Measurements from ENCODE around the gene MISP3.
"Not testable (repeated sequence)": the region's sequence is repeated elsewhere in the genome, so short reads cannot be mapped to it uniquely, and the experiment has no call there.

Gene MISP3

GRCh38 chr19:14072535-14073260, at the start of gene MISP3:
TSS of gene MISP3 (plus strand) at chr19:14072786. CDS start at chr19:14073310, 524 bp downstream.
- peaks cover 50 to 52% of the 10 kb centered on the region in 2 experiments for H3K4me1 ChIP-seq (ENCODE audit: control insufficient read depth in 1 of 2, insufficient read depth in 1 of 2, low read depth in 1 of 2, low read length in 1 of 2)
- H3K9me3 ChIP-seq, result no peaks in the 10 kb centered on the region
- H3K27me3 ChIP-seq, result peaks cover 24% of the 10 kb centered on the region
- TF ChIP-seq CTCF (IDR thresholded peaks at IDR 0.05), result no peak
- peak within 1 kb of the TSS; percentile 89 to 97 for H3K4me3 ChIP-seq (ENCODE audit: low read depth in 1 of 2, low read length in 1 of 2)
- no peaks in the 10 kb centered on the region for H3K36me3 ChIP-seq
- peak within 1 kb of the TSS; percentile 86 for H3K27ac ChIP-seq

GRCh38 chr19:14023404-14024235, 49.0 kb upstream of the MISP3 start:
- Histone ChIP-seq H3K36me3 (no peaks in the 10 kb centered on the region), H3K4me1 (ENCODE audit: control insufficient read depth in 1 of 2, insufficient read depth in 1 of 2, low read depth in 1 of 2, low read length in 1 of 2) (peaks cover 4 to 8% of the 10 kb centered on the region in 2 experiments), H3K9me3 (no peaks in the 10 kb centered on the region), H3K27ac (no peak overlapping the region), H3K27me3 (peaks cover 11% of the 10 kb centered on the region), H3K4me3 (ENCODE audit: low read depth in 1 of 2, low read length in 1 of 2) (no peak overlapping the region)
- TF ChIP-seq CTCF (IDR thresholded peaks at IDR 0.05), result no peak

- not testable (repeated sequence) for H3K36me3 ChIP-seq; H3K9me3 ChIP-seq; H3K4me3 ChIP-seq (ENCODE audit: low read depth in 1 of 2, low read length in 1 of 2); H3K27ac ChIP-seq
- Histone ChIP-seq H3K27me3 (peaks cover 42% of the 10 kb centered on the region), H3K4me1 (ENCODE audit: control insufficient read depth in 1 of 2, insufficient read depth in 1 of 2, low read depth in 1 of 2, low read length in 1 of 2) (peaks cover 8 to 13% of the 10 kb centered on the region in 2 experiments)
These were observed 45.9 kb upstream of the MISP3 start for GRCh38 chr19:14026652-14027192.

- Histone ChIP-seq H3K4me3 (ENCODE audit: low read depth in 1 of 2, low read length in 1 of 2) (no peak within 1 kb of the TSS), H3K4me1 (ENCODE audit: control insufficient read depth in 1 of 2, insufficient read depth in 1 of 2, low read depth in 1 of 2, low read length in 1 of 2) (peaks cover 15 to 20% of the 10 kb centered on the region in 2 experiments), H3K27ac (no peak within 1 kb of the TSS), H3K9me3 (no peaks in the 10 kb centered on the region), H3K36me3 (no peaks in the 10 kb centered on the region), H3K27me3 (peaks cover 54% of the 10 kb centered on the region)
- TF ChIP-seq CTCF (IDR thresholded peaks at IDR 0.05), result no peak
These were observed 44.6 kb upstream of the MISP3 start, which contains the start of gene RLN3 for GRCh38 chr19:14027856-14028450. TSS of gene RLN3 (plus strand) at chr19:14028148. CDS start at chr19:14028205, 57 bp downstream.

GRCh38 chr19:14028901-14029300, 43.7 kb upstream of the MISP3 start:
- no peak overlapping the region for H3K4me3 ChIP-seq (ENCODE audit: low read depth in 1 of 2, low read length in 1 of 2)
- peaks cover 55% of the 10 kb centered on the region for H3K27me3 ChIP-seq
- TF ChIP-seq CTCF (IDR thresholded peaks at IDR 0.05), result no peak
- H3K36me3 ChIP-seq, result no peaks in the 10 kb centered on the region
- no peak overlapping the region for H3K27ac ChIP-seq
- no peaks in the 10 kb centered on the region for H3K9me3 ChIP-seq
- H3K4me1 ChIP-seq (ENCODE audit: control insufficient read depth in 1 of 2, insufficient read depth in 1 of 2, low read depth in 1 of 2, low read length in 1 of 2), result peaks cover 15 to 20% of the 10 kb centered on the region in 2 experiments

Measured in neutrophil (primary cell).